ENCODE data around the gene UPF2. TPM values are rescaled to one million over a fixed set of nuclear protein-coding genes. Genes with fewer than 3 reads are reported as not detected.
A peak's percentile ranks its signal among the peaks of the same experiment; 100 is the strongest.

The UPF2 gene
- total RNA-seq, 1 donor from 2014 or later: 25.1 TPM

DNA sequence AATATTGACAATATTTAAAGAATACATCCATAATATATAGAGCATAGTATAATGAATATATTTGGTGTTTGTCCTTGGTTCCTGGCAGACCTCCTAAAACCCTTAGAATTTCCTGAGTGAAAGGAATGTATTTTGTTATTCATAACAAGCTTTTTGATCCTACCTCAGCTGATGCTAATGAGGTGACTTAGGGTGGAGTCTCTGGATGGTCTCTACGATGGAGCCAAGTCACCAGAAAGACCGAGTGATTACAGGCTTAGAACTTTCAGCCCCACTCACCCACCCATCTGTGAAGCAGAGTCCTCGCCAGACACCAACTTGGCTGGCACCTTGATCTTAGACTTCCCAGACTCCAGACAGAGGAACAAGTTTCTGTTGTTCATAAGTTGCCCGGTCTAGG is 35.9 kb downstream of the UPF2 start:
- H3K9me3 Mint-ChIP-seq: peaks cover 4% of the 10 kb centered on the region
- no peak for DNase-seq (ENCODE audit: low read depth, low spot score)
- no peaks in the 10 kb centered on the region for H3K4me1 Mint-ChIP-seq
- H3K27ac Mint-ChIP-seq (ENCODE audit: unreplicated experiment): no peak overlapping the region
- H3K27me3 Mint-ChIP-seq (ENCODE audit: low read depth): no peaks in the 10 kb centered on the region
- TF ChIP-seq, protein P1, sequence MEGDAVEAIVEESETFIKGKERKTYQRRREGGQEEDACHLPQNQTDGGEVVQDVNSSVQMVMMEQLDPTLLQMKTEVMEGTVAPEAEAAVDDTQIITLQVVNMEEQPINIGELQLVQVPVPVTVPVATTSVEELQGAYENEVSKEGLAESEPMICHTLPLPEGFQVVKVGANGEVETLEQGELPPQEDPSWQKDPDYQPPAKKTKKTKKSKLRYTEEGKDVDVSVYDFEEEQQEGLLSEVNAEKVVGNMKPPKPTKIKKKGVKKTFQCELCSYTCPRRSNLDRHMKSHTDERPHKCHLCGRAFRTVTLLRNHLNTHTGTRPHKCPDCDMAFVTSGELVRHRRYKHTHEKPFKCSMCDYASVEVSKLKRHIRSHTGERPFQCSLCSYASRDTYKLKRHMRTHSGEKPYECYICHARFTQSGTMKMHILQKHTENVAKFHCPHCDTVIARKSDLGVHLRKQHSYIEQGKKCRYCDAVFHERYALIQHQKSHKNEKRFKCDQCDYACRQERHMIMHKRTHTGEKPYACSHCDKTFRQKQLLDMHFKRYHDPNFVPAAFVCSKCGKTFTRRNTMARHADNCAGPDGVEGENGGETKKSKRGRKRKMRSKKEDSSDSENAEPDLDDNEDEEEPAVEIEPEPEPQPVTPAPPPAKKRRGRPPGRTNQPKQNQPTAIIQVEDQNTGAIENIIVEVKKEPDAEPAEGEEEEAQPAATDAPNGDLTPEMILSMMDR (conservative IDR thresholded peaks at IDR 0.05): no peak
- H3K36me3 Mint-ChIP-seq (ENCODE audit: low read depth): peaks cover 36% of the 10 kb centered on the region
- no peak overlapping the region for H3K4me3 Mint-ChIP-seq

DNA sequence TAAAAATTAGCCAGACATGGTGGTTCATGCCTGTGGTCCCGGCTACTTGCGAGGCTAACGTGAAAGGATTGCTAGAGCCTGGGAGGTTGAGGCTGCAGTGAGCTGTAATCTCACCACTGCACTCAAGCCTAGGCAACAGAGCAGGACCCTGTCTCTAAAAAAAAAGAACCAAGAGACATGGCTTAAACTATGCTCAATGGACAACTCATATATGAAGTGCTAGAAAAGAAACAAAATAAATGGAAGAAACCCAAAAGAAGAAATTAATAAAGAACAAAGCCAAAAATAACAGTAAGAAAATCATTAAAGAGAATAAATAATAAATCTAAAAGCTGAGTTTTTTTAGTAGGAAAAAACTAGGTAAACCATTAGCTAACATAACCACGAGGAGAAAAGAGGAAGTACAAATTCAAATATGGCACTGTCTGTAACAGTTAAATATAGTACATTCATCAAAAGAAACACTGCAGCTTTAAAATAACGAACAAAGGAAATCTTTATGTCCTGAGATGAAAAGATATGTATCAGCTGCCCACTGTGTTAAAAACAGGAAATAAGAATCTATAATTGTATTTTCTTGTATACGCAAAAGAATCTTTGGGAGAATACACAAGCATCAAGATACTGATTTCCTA is 48.7 kb downstream of the UPF2 start:
- no peaks in the 10 kb centered on the region for H3K27me3 Mint-ChIP-seq (ENCODE audit: low read depth)
- DNase-seq (ENCODE audit: low read depth, low spot score): no peak
- peaks cover 18% of the 10 kb centered on the region for H3K4me1 Mint-ChIP-seq
- H3K9me3 Mint-ChIP-seq: peaks cover 2% of the 10 kb centered on the region
- peak overlapping the region; percentile 16 for H3K4me3 Mint-ChIP-seq
- H3K27ac Mint-ChIP-seq (ENCODE audit: unreplicated experiment): peak overlapping the region; percentile 15
- TF ChIP-seq, protein P1 (conservative IDR thresholded peaks at IDR 0.05): no peak
- peaks cover 9% of the 10 kb centered on the region for H3K36me3 Mint-ChIP-seq (ENCODE audit: low read depth)

DNA sequence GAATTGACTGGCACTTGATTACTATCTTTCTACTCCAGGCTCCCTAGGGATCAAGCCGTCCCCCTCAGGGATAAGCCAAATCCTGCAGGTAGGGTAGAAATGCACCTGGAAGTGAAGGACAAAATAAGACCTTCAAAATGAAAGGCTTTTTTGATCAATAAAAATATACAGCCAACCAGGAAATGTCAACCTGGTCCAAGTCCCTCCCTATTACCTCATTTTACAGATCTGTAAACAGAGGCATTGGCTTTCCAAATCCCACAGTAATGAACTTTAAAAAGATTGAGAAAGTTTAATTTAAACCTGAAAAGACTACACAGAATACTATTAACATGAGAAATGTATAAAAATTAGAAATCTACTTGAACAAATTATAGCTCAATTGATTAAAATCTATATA is 53.7 kb downstream of the UPF2 start:
- Mint-ChIP-seq H3K4me1 (peaks cover 8% of the 10 kb centered on the region), H3K9me3 (no peaks in the 10 kb centered on the region)

DNA sequence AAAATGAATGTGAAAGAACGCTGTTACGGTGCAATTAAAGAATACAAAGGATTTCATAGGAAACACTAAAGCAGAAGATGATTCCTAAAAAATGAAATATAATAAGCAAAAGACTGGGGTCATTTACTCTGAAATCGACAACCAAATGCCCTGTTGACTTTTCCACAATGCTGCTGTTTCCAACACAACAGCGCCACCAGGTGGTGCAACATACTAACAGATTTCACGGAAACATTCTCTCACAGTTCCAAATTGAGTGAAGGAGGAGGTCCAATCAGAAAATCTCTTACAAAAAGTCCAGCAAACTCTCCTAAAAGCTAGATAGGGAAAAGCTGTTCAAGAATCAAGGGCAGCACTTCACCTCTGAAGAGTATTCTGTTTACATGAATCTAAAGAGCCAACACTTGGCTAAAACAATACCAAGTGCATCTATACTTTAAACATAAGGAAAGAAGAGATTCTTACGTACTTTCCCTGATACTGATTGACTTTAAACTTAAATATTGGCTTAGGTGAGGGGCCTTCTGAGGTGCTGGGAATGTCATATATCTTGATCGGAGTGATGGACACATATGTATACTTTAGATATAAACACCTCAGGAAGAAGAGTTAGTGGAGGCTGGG is 55.9 kb downstream of the UPF2 start:
- H3K36me3 Mint-ChIP-seq (ENCODE audit: low read depth): peaks cover 5% of the 10 kb centered on the region
- TF ChIP-seq, protein P1 (conservative IDR thresholded peaks at IDR 0.05): peak; percentile 98
- H3K27ac Mint-ChIP-seq (ENCODE audit: unreplicated experiment): no peak overlapping the region
- no peak overlapping the region for H3K4me3 Mint-ChIP-seq
- peak; percentile 84 for DNase-seq (ENCODE audit: low read depth, low spot score)
- H3K9me3 Mint-ChIP-seq: no peaks in the 10 kb centered on the region
- H3K27me3 Mint-ChIP-seq (ENCODE audit: low read depth): no peaks in the 10 kb centered on the region
- peaks cover 5% of the 10 kb centered on the region for H3K4me1 Mint-ChIP-seq

More for the DNA sequence above, 53.7 kb downstream of the UPF2 start:
- no peak overlapping the region for H3K4me3 Mint-ChIP-seq
- H3K27ac Mint-ChIP-seq (ENCODE audit: unreplicated experiment): no peak overlapping the region
- peaks cover 5% of the 10 kb centered on the region for H3K36me3 Mint-ChIP-seq (ENCODE audit: low read depth)
- H3K27me3 Mint-ChIP-seq (ENCODE audit: low read depth): no peaks in the 10 kb centered on the region
- TF ChIP-seq, protein P1 (conservative IDR thresholded peaks at IDR 0.05): no peak
- no peak for DNase-seq (ENCODE audit: low read depth, low spot score)

DNA sequence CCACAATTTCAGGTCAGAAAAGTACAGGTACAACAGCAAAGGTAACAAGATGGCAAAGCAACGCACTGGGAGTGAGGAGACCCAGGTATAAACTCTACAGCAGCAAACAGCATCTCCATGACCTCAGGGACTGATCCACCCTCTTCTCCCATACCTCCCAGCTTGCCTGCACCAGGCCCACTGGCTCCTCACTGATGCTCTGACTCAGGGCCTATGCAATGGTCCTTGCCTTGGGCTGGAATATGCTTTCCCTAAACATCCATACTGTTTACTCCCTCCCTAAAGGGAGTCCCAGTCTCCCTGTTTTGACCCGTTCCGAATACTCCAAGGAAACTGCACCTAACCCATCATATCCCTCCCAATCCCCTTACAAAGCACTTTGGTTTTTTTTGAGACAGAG is 60.4 kb downstream of the UPF2 start:
- DNase-seq (ENCODE audit: low read depth, low spot score): no peak
- peaks cover 5% of the 10 kb centered on the region for H3K4me1 Mint-ChIP-seq
- H3K36me3 Mint-ChIP-seq (ENCODE audit: low read depth): peaks cover 5% of the 10 kb centered on the region
- TF ChIP-seq, protein P1 (conservative IDR thresholded peaks at IDR 0.05): no peak
- no peak overlapping the region for H3K4me3 Mint-ChIP-seq
- no peaks in the 10 kb centered on the region for H3K9me3 Mint-ChIP-seq
- no peaks in the 10 kb centered on the region for H3K27me3 Mint-ChIP-seq (ENCODE audit: low read depth)
- no peak overlapping the region for H3K27ac Mint-ChIP-seq (ENCODE audit: unreplicated experiment)
